ENCODE results near the gene NPPA.

Gene NPPA

DNA sequence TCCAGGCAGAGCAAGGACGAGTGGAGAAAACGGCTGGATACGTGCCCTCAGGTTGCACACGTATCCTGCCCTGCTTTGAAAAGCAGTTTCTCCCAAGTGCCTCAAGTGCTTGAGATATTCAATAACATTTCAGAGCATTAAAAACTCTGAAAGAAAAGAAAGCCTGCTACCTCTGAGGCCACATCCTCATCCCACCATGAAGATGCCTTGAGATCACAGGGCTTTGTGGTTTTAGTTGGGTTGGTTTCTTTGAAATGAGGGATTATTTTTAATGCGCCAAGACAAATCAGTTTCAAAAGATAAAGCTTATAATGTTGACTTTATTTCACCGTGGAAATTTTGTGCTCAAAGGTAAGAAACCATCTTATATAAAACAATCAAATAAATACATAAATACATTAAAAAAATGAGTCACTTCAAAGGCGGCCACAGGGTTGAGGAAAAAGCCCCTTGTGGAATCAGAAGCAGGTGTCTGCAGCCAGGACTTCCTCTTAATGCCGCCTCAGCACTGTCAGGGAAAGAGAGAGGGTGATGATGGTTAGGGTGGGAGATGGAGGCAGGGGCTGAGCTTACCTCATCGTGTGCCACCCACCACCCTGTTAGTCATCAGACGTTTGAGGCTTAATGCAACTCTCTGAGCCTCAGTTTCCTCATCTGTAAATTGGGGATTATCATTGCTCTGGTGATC lies 9.7 kb upstream of the NPPA start:
- DNase-seq (ENCODE audit: low read depth), result no peak
- TF ChIP-seq CTCF (IDR thresholded peaks at IDR 0.05; ENCODE audit: low read length, missing control alignments), result no peak

GRCh38 chr1:11856698-11857097 lies 9.1 kb upstream of the NPPA start:
- no peak for TF ChIP-seq CTCF (IDR thresholded peaks at IDR 0.05; ENCODE audit: low read length, missing control alignments)
- DNase-seq (ENCODE audit: low read depth), result no peak
- H3K4me3 ChIP-seq (replicated peaks; ENCODE audit: low read depth, low read length), result no peak overlapping the region

More for the DNA sequence above, 9.7 kb upstream of the NPPA start:
- H3K4me3 ChIP-seq (replicated peaks; ENCODE audit: low read depth, low read length), result no peak overlapping the region

GRCh38 chr1:11855430-11855829 lies 7.8 kb upstream of the NPPA start:
- TF ChIP-seq CTCF (IDR thresholded peaks at IDR 0.05; ENCODE audit: low read length, missing control alignments), result no peak
- DNase-seq (ENCODE audit: low read depth), result no peak
- H3K4me3 ChIP-seq (replicated peaks; ENCODE audit: low read depth, low read length), result no peak overlapping the region

GRCh38 chr1:11854519-11854918 lies 6.9 kb upstream of the NPPA start:
- no peak for TF ChIP-seq CTCF (IDR thresholded peaks at IDR 0.05; ENCODE audit: low read length, missing control alignments)
- no peak for DNase-seq (ENCODE audit: low read depth)
- no peak overlapping the region for H3K4me3 ChIP-seq (replicated peaks; ENCODE audit: low read depth, low read length)

GRCh38 chr1:11851180-11851579 lies 3.6 kb upstream of the NPPA start:
- H3K4me3 ChIP-seq (replicated peaks; ENCODE audit: low read depth, low read length), result no peak overlapping the region
- no peak for DNase-seq (ENCODE audit: low read depth)
- no peak for TF ChIP-seq CTCF (IDR thresholded peaks at IDR 0.05; ENCODE audit: low read length, missing control alignments)

DNA sequence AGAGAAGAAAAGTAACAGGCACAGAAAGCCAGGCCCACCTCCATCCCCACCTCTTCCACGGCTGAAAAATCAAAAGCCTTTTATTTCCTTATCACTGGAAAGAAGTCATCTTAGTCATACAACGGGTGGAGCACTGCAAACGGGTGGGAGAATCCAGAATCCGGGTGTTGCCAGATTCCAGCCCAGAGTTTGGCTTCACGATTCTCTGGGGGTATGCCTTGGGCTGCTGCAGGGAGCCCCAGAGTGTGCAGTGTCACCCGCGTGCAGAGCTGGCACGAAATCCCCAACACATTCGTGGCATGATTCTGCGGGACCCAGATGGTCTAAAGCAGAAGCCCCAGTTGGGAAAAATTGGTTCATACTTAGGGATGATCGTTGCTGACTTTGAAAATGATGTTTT lies 2.6 kb upstream of the NPPA start:
- H3K4me3 ChIP-seq (replicated peaks; ENCODE audit: low read depth, low read length), result no peak overlapping the region
- no peak for TF ChIP-seq CTCF (IDR thresholded peaks at IDR 0.05; ENCODE audit: low read length, missing control alignments)
- no peak for DNase-seq (ENCODE audit: low read depth)

- no peak for DNase-seq (ENCODE audit: low read depth)
Observed at GRCh38 chr1:11848373-11848700, 754 bp upstream of the NPPA start.

More at GRCh38 chr1:11848373-11848700, 754 bp upstream of the NPPA start:
- TF ChIP-seq CTCF (IDR thresholded peaks at IDR 0.05; ENCODE audit: low read length, missing control alignments), result no peak
- H3K4me3 ChIP-seq (replicated peaks; ENCODE audit: low read depth, low read length), result no peak overlapping the region
